Lung microvascular endothelial cell (primary cell): ENCODE measurements around the gene MYOF. TPM values are rescaled to one million over a fixed set of nuclear protein-coding genes. Genes with fewer than 3 reads are reported as not detected.
"Not testable (repeated sequence)": the region's sequence is repeated elsewhere in the genome, so short reads cannot be mapped to it uniquely, and the experiment has no call there.

Source experiments
- DNase-seq, 2 donors: peaks; one replicate each; pipeline versions ENCODE4 v3.0.0 to v3.0.0-alpha.2; 2010; ENCODE audit warnings: low read depth in 2 of 2
- total RNA-seq: library from RNA; depleted of rRNA; stranded (reverse); fragments of >200 nt; gene quantifications from 2 replicates; pipeline ENCODE4 v1.2.1, GENCODE V29; 2014

The MYOF gene
- total RNA-seq, 1 donor from 2014 or later, result 58.1 TPM

DNA sequence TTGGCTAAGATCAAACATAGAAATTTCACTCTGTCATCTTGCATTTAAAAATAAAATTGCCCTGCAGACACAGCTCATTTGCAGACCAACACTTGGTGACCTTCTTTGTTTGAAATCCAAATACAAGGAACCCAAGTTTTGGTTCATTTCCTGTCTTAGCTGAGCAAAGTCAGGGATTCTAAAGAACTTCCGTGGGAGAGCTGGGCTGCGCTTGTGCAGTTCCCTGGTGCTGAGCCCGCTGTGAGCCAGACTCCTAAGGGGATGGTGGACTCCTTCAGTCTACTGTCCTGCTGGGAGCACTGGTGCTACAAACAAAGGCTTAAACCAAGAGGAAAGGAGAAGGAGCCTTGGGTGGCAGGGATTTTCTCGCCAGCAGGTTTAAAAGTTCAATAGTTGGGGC lies 60.0 kb downstream of the MYOF start:
- DNase-seq, result peak in 1 of 2 donors; percentile 88

DNA sequence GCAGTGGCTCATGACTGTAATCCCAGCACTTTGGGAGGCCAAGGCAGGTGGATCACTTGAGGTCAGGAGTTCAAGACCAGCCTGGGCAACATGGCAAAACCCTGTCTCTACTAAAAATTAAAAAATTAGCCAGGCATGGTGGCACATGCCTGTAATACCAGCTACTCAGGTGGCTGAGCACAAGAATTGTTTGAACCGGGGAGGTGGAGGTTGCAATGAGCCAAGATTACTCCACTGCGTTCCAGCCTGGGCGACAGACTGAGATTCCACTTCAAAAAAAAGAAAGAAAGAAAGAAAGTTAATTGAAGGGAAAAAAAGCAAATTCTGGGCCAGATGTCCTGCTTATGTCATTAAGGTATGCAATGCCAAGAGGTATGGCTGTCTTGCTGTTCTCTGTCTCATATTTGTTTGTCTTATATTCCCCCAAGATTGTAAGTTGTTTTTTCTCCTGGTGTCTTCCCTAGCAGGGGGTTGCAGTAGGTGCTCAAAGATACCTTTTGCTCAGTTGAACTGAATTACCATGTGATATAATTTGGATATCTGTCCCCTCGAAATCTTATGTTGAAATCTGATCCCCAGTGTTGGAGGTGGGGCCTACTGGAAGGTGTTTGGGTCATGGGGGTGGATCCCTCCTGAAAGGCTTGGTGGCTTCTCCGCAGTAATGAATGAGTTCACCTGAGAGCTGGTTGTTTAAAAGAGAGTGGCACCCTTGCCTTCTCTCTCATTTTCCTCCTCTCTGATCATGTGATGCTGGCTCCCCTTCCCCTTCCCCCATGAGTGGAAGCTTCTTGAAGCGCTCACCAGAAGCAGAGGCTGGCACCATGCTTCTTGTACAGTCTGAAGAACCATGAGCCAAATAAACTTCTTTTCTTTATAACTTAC lies 60.9 kb downstream of the MYOF start:
- no peak for DNase-seq

GRCh38 chr10:93420091-93420490 lies 62.0 kb downstream of the MYOF start:
- no peak for DNase-seq

DNA sequence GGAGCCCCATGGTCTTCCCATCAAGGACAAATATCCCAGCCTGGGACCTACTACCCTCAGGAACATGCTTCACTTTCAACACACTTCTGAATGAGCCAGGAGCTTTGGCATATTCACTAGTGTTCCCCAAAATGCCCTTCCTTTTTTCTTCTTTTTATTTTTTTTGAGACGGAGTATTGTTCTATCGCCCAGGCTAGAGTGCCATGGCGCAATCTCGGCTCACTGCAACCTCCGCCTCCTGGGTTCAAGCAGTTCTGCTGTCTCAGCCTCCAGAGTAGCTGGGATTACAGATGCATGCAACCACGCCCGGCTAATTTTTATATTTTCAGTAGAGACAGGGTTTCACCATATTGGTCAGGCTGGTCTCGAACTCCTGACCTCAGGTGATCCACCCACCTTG lies 63.1 kb downstream of the MYOF start:
- DNase-seq, result not testable (repeated sequence)

DNA sequence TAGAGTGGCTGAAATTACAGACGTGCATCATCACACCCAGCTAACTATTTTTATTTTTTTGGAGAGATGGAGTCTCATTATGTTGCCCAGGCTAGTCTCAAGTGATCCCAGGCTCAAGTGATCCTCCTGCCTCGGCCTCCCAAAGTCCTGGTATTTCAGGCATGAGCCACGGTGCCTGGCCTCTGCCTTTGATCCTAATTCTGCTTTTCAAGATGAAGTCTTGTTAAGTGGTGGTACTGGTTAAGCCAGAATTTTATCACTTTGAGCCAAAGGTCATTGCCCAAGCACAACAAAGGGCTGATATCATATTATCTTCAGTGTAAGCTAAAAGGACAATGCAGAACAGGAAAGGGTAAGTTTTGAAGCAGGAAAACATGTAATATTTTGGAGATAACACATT lies 64.2 kb downstream of the MYOF start:
- DNase-seq, result no peak

GRCh38 chr10:93417266-93417665 lies 64.9 kb downstream of the MYOF start:
- DNase-seq, result peak in 1 of 2 donors; percentile 29

DNA sequence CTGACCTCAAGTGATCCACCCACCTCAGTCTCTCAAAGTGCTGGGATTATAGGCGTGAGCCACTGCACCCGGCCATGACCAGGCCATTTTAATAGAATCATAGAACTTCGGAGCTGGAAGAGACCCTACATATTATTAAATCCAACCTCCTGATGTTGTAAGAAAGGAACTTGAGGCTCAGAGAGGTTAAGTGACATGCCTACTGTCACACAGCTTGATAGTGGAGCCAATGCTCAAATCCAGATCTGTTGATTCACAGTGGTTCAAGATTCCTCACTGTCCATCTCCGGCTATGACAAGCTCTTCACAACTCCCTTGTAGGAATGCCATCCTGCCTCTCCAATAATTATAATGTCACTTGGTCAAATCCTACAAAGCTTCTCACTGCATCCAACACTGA lies 65.3 kb downstream of the MYOF start:
- DNase-seq, result no peak

GRCh38 chr10:93415693-93416092 lies 66.4 kb downstream of the MYOF start:
- DNase-seq, result no peak

- peak; percentile 64 to 76 for DNase-seq
These were observed 68.9 kb downstream of the MYOF start for GRCh38 chr10:93413252-93413689.

GRCh38 chr10:93412801-93413200 lies 69.3 kb downstream of the MYOF start:
- no peak for DNase-seq

DNA sequence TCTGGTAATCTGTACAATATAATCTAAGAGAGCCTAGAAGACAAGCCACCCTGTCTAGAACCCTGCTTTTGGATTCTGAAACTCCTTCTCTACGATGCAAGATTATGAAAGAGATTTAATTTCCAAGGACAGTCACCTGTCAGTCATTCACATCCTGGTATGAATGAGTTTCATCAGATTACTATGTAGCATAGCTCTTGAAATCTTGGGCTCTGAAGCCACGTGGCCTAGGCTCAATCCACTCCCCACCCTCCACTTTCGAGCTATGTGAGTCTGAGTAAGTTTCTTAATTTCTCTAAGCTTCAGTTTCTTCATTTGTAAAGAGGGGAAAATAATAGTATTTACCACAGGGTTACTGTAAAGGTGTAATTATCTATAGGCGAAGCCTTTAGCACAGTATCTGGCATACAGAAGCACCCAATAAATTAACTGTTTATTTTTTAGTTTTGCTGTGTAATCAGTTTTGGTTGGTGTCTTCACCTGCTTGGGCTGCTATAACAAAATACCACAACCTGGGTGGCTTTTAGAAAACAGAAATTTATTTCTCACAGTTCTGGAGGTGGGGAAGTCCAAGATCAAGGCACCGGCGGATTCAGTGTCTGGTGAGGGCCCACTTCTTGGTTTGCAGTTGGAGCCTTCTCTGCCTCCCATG lies 71.3 kb downstream of the MYOF start:
- DNase-seq, result no peak

GRCh38 chr10:93408783-93409182 lies 73.4 kb downstream of the MYOF start:
- no peak for DNase-seq

DNA sequence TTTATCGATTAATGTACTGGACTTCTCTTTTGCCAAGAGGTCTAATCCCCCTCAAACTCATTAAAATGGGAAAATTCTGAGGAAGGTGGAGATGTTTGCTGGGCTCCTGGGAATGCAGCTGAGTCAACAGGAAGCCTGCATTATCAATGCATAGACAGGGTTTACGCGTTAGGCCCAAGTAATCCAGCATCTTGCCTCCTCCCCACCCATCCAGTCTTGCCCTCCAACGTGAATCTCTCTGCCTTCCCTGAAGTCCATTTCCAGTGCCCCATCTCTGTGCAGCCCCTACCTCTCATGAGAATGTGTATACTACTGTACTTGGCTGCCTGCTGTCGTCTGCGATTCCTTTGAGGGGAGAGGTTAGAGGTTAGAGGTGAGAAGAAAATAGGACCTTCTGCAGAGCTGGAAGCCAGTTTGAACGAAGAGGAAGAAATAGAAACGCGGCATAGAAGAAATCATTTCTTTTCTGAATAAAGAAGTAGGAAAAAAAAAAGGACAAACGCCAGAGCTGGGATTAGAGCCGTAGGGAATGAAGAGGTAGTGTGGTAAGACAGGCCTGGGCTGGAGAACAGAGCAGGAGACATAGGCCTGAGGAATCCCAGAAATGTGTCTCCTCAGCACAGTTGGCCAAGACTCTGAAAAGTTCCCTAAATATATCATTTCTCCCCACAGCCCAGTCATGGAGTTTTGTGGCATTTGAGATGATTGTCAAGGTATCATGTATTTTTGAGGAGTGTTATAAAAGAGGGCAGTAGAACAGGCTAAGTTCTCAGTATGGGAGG lies 75.6 kb downstream of the MYOF start:
- peak in 1 of 2 donors; percentile 56 for DNase-seq

GRCh38 chr10:93404048-93404354 lies 78.1 kb downstream of the MYOF start:
- DNase-seq, result peak; percentile 47 to 55

GRCh38 chr10:93403152-93404047 lies 78.7 kb downstream of the MYOF start:
- DNase-seq, result no peak

DNA sequence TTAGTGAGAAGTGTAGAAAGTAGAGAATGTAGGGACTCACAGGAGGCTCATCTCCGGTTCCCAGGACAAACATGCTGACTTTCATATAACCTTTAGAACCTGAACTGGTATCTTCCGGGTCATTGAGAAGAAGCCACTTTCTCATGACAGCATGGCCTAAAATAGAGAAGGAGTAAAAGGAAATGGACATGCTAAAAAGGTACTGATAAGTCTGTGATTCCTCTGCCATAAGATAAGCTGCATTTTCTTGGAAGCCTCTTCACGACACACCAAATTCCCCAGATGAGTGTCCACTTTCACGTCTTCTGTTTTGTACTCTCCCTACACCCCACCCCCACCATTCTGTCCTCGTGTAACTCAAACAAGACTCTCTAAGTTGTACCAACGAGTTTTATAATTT lies 79.9 kb downstream of the MYOF start:
- no peak for DNase-seq

- no peak for DNase-seq
These were observed 83.6 kb downstream of the MYOF start for GRCh38 chr10:93398528-93398927.

DNA sequence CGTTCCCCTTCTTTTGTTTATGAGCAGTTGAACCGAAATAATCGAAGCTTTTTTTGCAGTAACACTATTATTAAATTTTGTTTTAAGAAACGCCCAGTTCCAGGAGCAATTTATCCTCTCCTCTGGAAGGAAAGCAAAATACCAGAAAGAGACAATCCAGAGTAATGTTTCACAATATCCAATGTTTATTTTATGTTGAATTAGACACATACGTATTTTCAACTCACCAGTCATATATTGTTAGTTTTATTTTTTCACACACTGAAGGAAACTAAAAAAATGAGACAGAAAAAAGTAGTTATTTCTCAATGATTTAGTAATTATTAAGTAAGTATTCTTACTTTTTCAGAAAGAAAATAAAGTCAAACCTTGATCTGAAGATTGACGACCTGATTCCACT lies 85.1 kb downstream of the MYOF start:
- no peak for DNase-seq

DNA sequence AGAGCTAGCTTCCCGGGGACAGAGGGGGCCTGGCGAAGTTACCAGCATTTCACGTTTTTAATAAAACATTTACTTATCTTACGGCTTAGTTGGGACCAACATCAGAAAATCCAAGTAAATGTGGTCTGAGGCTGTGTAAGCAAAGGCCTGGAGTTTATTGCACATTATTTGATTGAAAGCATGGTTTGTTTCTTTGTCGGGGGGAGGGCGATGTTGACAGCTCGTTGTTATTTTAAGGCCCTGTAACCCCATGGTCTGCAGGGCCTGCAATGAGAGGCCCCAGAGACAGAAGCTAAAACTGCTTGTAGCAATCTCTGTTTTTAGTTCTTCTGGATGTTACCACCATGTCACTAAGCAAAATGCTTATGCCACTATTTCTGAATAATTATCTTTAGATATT lies 88.9 kb downstream of the MYOF start:
- DNase-seq, result no peak

DNA sequence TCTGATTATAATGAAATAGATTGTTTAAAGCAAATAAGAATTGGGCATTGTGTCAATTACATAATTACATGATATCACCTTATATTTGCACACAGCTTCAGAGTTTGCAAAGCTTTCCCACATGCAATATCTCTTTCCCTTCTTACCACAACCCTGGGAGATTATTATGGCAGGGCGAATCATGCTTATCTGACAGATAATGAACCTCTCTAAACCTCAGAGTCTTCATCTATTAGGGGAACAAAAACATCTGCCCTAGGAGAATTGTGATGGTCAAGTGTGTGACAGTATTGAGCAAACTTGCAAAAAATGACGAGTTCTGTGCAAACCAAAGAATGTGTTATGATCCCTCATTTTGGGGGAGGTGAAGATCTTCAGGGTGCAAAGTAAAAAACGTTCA lies 90.0 kb downstream of the MYOF start:
- DNase-seq, result no peak
